Psoas muscle (tissue), 8 donors: Measurements from ENCODE around the gene GAS6. TPM values are rescaled to one million over a fixed set of nuclear protein-coding genes. Genes with fewer than 3 reads are reported as not detected.

Source experiments
- ATAC-seq, 4 donors: fragments of 200-7000 bp; cut with Tn5 transposase; one replicate each; pipeline ENCODE4 v1.9.1; 2020; ENCODE audit warnings: moderate library complexity in 3 of 4, mild to moderate bottlenecking in 2 of 4
- DNase-seq, 2 donors: peaks; one replicate each; pipeline ENCODE4 v3.0.0-alpha.2; 2020
- H3K27ac ChIP-seq: fragments of 200-600 bp; one replicate; pipeline ENCODE4 v1.8.0; 2022
- H3K27me3 ChIP-seq, 3 donors: fragments of 200-600 bp in 1 of 3; one replicate each; pipeline versions ENCODE4 v1.6.1 to v1.8.0; 2013 to 2022; ENCODE audit warnings: low read length in 2 of 3, mild to moderate bottlenecking in 2 of 3, moderate library complexity in 1 of 3; ENCODE audit not compliant: insufficient read depth in 3 of 3
- H3K36me3 ChIP-seq, 2 donors: fragments of 200-600 bp in 1 of 2; one replicate each; pipeline versions ENCODE4 v1.6.1 to v1.8.0; 2013 to 2022; ENCODE audit warnings: low read depth in 1 of 2, mild to moderate bottlenecking in 1 of 2, moderate library complexity in 1 of 2; ENCODE audit not compliant: insufficient read depth in 1 of 2
- H3K4me1 ChIP-seq: fragments of 200-600 bp; one replicate; pipeline ENCODE4 v1.8.0; 2022
- H3K4me3 ChIP-seq: fragments of 200-600 bp; one replicate; pipeline ENCODE4 v1.8.0; 2022; ENCODE audit warnings: mild to moderate bottlenecking
- H3K9me3 ChIP-seq: fragments of 200-600 bp; one replicate; pipeline ENCODE4 v1.8.0; 2022
- CTCF ChIP-seq: fragments of 200-600 bp; IDR thresholded peaks from one replicate; pipeline ENCODE4 v1.8.0; 2022; ENCODE audit warnings: antibody characterized with exemption
- WGBS, 3 donors: extraction: QIAGEN DNeasy Blood & Tissue Kit; methylation state at CpG; one replicate each; pipeline versions ENCODE4 v1.1.6 to v1.1.7; 2013; 5-methylcytosine and 5-hydroxymethylcytosine counted together
- intact Hi-C, 2 donors: fragments of 100-400 bp; cut with DNase I; formaldehyde crosslinking; loops; one replicate each; pipeline versions ENCODE4 v1.11.0 to v1.14.2; 2022
- polyA plus RNA-seq, 3 donors: library from polyadenylated mRNA; stranded (reverse); fragments of 200-250 nt; gene quantifications; one replicate each; pipeline ENCODE4 v1.2.3, GENCODE V29; 2013
- total RNA-seq, 4 donors: library from RNA; stranded (reverse); fragmentation: NEBNext Ultra II Directional in 2 of 4; extraction: Animal tissue kit (Norgen Biotek cat#: 25700) in 2 of 4; gene quantifications; one replicate each; pipeline versions ENCODE4 v1.2.1 to v1.2.4, GENCODE V29; 2021 to 2023
- donor health status: healthy with polysubstance abuse.
- donor health status: DM: no; HTN: no; CAD: no; lungs with moderate emphysema.
- donor health status: Bipolar disorder and iron deficiency.
- donor health status: healthy.
- donor health status: DM: yes; HTN: yes; CAD: no.
- donor health status: DM: no; HTN: no; CAD: no.
- donor health status: DM: no; HTN: no; CAD: no.
- donor health status: DM: yes; HTN: yes; CAD: no.

GAS6 gene
- total and polyA plus RNA-seq, 7 donors, result 51.6 to 103 (median 65.8) TPM

GRCh38 chr13:113882267-113882630 is 18.4 kb upstream of the GAS6 start:
- H3K4me1 ChIP-seq, result peaks cover 33% of the 10 kb centered on the region
- H3K4me3 ChIP-seq, result no peak overlapping the region
- WGBS, 3 donors, result 14 to 30% (median 29%) methylated on average over 8 of the region's 8 CpGs
- H3K27me3 ChIP-seq, result no peaks in the 10 kb centered on the region
- TF ChIP-seq CTCF, result no peak
- no peaks in the 10 kb centered on the region for H3K9me3 ChIP-seq
- H3K36me3 ChIP-seq, result no peaks in the 10 kb centered on the region
- ATAC-seq (peak; percentile 36 to 77 (median 60)), DNase-seq (peak; percentile 43 to 81)
- intact Hi-C loops, result no loop called here
- H3K27ac ChIP-seq, result peak overlapping the region; percentile 66

- Histone ChIP-seq H3K4me3 (no peak overlapping the region), H3K27ac (peak overlapping the region; percentile 66), H3K36me3 (no peaks in the 10 kb centered on the region), H3K27me3 (no peaks in the 10 kb centered on the region), H3K9me3 (no peaks in the 10 kb centered on the region), H3K4me1 (peaks cover 33% of the 10 kb centered on the region)
- ATAC-seq (peak in 3 of 4 donors; percentile 20 to 49 (median 24)), DNase-seq (no peak)
- WGBS, 3 donors, result 38 to 53% (median 52%) methylated on average over 10 of the region's 10 CpGs
- TF ChIP-seq CTCF, result no peak
- intact Hi-C loops, result no loop called here
Observed at GRCh38 chr13:113881614-113882266, 17.9 kb upstream of the GAS6 start.

- Histone ChIP-seq H3K36me3 (no peaks in the 10 kb centered on the region), H3K9me3 (no peaks in the 10 kb centered on the region), H3K4me1 (peaks cover 33% of the 10 kb centered on the region), H3K27ac (peak overlapping the region; percentile 66), H3K27me3 (no peaks in the 10 kb centered on the region), H3K4me3 (no peak overlapping the region)
- intact Hi-C loops, result no loop called here
- DNase-seq (no peak), ATAC-seq (peak; percentile 29 to 45 (median 36))
- no peak for TF ChIP-seq CTCF
- 56 to 59% (median 58%) methylated on average over 17 of the region's 17 CpGs for WGBS, 3 donors
Observed at GRCh38 chr13:113880651-113881611, 17.1 kb upstream of the GAS6 start.

- intact Hi-C loops, result no loop called here
Observed at GRCh38 chr13:113879494-113880360, 15.9 kb upstream of the GAS6 start.

More at GRCh38 chr13:113879494-113880360, 15.9 kb upstream of the GAS6 start:
- no peak for TF ChIP-seq CTCF
- DNase-seq, result no peak
- ATAC-seq, result peak in 3 of 4 donors; percentile 41 to 73 (median 59)
- no peaks in the 10 kb centered on the region for H3K27me3 ChIP-seq
- 59 to 67% (median 63%) methylated on average over 11 of the region's 11 CpGs for WGBS, 3 donors
- H3K9me3 ChIP-seq, result no peaks in the 10 kb centered on the region
- no peaks in the 10 kb centered on the region for H3K36me3 ChIP-seq
- H3K4me3 ChIP-seq, result no peak overlapping the region
- peaks cover 33% of the 10 kb centered on the region for H3K4me1 ChIP-seq
- H3K27ac ChIP-seq, result no peak overlapping the region
